DMS114 treated with DMSO at 0.1 percent for 48 hours (cell line): Measurements from ENCODE around the gene LRRC8A.
A peak's percentile ranks its signal among the peaks of the same experiment; 100 is the strongest.
"Not testable (repeated sequence)": the region's sequence is repeated elsewhere in the genome, so short reads cannot be mapped to it uniquely, and the experiment has no call there.

Source experiments
- DNase-seq: peaks from one replicate; lab custom pipeline; 2025; ENCODE audit not compliant: unreplicated experiment; lab: John Stamatoyannopoulos, UW

The LRRC8A gene

DNA sequence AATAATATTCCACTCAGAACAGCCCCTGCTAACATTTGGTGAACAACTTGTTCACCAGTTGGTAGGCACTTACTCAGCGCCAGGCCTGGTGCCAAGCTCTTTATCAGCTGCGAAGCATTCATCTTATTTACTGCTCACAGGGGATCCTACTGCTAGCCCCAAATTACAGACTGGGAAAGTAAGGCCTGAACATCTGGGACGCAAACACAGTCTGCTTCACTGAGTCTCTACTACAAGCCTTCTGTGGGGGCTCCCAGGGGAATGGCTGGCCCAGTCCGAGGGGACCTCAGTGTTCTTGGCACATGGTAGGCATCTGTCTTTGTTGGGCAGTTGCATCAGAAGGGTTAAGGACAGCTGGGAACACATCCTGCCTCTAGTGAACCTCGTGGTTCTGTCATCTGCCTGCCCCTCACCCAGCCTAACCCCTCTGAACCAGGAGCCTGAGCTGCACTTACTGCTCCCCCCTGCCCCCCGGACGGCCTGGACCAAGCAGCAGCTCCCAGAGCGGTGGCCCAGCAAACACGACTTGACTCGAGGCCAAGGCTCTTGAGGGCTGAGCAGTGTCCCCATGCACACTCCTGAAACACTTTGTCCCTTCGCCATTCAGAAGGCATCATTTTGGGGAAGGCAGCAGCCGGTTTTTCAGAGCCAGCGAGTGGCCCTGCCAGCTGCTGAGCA is 38.6 kb downstream of the LRRC8A start, which contains the start of gene PHYHD1:
Gene PHYHD1, plus strand, starts transcription at position 602 of the 678 bp plus-strand sequence. CDS start 1,342 bp downstream, outside the sequence.
- DNase-seq: no peak

DNA sequence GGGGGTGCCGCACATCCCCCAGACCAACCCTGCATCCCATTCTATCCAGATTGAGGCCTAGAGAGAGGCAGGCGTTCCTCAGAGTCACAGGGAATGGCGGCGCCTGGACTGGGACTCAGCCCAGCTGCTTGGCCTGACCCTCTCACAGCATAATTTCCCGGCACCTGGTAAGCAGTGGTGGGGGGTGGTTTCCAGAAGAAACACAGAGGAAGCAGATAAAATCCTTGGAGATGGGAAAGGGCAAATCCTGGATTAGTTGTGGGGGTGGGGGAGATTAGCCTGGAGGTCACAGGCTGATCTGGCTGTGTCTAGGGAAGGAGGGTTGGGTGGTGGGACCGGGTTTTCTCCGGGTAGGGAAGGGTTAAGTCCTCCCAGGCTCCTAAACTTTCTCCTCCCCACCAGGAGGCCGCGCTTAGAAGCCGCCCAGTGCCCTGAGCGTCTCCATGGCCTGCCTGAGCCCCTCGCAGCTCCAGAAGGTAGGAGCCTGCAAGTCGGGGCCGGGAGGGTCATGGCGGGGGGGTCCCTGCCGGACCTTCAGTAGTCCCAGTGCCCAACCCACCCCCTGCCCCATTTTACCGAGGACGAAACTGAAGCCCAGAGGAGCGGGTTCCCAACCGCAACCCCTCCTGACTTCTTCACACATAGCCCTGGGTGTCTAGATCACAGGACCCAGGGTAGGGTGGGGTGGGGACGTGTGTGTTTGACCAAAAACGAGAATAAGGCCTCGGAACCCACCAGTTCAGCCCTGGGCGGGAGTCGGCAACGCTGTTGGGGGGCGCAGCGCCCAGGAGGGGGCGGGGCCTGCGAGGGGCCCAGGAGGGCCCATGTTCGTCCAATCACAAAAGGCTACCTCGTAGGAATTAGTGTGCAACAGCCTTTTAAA is 40.2 kb downstream of the LRRC8A start:
- DNase-seq: peak; percentile 23

DNA sequence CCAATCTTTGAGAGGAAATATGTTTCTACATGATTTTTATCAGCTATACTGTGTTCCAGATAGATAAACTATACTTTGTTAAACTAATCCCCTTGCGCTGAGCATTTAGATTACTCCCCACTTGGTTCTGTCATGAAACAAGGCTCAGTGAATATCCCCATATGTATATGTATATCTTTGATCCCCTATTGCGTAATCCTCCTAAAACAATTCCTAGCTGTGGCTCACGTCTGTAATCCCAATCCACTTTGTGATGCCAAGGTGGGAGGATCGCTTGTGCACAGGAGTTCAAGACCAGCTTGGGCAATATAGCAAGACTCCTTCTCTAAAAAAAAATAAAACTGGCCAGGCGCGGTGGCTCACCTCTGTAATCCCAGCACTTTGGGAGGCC is 41.6 kb downstream of the LRRC8A start:
- DNase-seq: no peak

DNA sequence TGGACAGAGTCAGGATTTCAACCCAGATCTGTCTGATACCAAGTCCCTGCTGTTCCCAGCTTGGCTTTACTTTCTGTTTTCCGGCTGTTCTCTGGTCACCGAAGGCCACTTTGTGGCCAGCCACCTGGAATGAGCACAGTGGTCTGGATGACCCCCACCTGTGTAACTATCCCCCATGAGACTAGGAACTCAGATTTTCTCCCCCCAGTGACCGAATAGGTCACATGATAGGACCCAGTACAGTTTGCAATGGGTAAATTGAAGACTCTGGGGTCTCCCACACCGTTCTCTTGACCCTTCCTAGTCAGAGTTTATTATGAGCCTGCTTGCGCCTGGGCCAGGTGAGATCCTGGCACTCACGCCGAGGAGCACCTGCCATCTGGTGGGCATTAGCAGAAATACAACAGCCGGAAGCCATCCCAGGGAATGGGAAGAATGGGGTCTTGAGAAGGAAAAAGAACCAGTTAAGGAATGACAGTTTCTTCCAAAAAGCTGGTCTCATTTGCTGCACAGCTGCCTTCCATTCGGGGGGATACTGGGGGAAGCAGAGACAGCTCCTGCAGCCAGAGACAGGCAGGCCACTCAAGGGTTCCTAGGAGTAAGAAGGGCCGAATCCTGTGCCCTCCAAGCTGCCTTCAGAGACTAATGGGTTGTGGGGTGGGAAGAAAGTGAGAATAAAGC is 45.9 kb downstream of the LRRC8A start:
- DNase-seq: peak; percentile 9

DNA sequence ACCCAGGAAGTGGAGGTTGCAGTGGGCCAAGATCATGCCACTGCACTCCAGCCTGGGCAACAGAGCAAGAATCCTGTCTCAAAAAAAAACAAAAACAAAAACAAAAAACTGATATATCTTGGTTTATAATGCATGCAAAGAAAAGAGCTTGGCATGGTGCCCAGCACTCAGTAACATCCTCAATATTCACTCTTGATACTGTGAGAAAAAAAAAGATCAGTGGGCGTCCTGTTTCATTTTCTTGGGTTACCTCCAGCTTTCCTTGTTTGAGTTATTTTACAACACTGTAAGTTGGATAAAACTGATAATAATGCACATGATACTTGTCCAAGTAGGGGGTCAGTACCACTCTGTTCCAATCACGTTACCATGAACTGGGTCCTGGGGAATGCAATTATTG is 46.7 kb downstream of the LRRC8A start:
- no peak for DNase-seq

DNA sequence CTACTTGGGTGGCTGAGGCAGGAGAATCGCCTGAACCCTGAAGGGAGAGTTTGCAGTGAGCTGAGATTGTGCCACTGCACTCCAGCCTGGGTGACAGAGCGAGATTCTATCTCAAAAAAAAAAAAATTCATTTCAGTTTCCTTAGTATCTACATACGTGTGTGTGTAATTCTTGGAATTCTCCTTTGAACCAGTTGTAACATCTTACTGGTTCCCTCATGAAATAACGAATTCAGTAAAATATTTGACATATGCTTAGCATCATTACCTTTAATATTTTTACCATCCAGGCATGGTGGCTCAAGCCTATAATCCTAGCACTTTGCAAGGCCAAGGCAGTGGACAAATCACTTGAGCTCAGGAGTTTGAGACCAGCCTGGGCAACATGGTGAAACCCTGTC is 47.6 kb downstream of the LRRC8A start:
- DNase-seq: no peak

DNA sequence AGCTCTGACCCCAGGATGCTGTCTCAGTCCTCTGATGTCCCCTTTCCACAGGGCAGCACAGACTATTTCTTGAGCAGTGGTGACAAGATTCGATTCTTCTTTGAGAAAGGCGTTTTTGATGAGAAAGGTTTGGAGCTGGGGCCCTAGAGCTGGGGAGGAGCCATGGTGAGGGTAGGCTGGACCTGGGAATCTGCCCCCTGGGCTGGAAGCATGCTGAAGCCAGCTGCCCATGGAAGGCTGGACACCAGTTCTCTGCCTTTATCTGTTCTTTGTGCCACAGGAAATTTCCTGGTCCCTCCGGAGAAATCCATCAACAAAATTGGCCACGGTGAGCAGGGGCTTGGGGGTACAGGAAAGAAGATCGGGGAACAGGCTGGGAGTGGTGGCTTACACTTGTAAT is 51.8 kb downstream of the LRRC8A start:
- no peak for DNase-seq

DNA sequence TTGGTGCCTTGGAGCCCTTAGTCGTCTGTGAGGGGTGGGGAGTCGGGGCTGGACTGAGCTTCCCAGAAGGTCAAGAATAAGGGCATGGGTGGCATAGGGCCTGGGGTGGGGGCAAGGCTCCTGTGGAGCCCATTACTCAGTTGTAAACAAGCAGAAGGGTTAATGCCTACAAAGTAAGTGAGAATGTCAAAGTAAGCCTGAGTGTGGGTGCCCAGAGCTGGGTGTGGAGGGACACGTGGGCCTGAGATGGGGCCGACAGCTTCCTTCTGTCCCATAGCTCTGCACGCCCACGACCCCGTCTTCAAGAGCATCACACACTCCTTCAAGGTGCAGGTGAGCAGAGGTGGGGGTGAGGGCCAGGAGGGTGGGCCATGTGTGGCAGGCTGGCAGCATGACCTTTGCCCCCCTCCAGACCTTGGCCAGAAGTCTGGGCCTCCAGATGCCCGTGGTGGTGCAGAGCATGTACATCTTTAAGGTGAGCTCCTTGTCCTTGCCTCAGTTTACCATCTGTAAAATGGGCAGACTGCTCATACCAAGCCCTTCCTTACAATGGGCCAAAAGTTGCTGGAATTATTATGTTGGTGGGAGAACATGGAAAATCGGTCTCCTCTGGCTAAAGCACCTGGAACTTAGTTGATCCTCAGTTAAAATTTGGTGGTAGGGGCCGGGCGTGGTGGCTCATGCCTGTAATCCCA is 54.4 kb downstream of the LRRC8A start:
- DNase-seq: no peak

DNA sequence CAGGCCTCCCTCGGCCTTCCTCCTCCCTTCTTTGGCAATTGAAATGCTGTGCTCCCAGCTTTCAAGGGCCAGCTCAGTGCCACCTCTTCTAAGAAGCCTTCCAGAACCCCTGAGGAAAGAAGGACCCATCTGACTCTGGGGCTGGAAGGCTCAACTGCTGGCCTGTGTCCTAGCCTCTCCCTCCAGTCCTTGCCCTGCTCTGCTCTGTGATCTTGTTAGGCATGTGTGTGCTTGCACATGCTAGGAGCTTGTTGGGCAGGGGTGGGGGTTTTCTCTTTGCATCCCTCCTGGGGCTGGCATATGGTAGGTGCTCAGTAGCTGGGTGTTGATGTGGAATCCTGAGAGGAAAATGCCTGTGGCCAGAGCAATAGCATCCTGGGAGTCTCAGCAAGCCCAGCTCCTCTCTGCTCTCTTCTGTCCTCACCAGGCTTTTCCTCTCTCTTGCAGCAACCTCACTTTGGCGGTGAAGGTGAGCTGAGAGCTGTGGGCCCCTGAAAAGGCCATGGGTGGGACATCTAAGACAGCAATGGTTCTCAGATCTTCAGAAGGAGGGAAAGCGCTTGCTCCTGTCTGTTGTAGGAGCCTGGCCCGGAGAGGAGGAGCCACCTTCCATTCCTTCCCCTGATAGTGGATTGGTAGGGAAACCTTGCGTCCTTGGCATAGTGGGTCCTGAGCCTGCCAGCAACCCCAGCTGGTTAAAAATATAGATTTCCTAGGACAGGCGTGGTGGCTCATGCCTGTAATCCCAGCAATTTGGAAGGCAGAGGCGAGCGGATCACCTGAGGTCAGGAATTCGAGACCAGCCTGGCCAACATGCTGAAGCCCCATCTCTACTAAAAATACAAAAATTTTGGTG is 55.6 kb downstream of the LRRC8A start:
- no peak for DNase-seq

DNA sequence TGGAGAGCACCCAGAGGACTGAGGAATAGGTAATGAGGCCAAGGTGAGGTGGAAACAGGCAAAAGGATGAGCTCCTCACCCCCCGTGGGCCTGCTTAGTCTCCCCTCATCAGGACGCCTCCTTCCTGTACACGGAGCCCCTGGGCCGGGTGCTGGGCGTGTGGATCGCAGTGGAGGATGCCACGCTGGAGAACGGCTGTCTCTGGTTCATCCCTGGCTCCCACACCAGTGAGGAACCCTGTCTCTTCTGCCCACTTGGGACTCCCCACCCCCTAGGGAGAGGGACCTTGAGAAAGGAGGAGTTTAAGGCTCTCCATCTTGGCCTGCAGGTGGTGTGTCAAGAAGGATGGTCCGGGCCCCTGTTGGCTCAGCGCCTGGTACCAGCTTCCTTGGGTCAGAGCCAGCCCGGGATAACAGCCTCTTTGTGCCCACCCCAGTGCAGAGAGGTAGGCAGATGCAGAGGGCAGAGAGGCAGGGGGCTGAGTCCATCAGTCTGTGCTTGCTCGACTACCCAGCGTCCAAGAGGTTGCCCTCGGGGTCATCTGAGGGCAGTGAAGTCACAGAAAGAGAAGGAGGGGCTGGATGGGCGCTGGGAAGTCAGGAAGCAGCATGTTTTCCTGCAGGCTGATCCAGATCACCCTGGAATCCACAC is 58.5 kb downstream of the LRRC8A start:
- no peak for DNase-seq

DNA sequence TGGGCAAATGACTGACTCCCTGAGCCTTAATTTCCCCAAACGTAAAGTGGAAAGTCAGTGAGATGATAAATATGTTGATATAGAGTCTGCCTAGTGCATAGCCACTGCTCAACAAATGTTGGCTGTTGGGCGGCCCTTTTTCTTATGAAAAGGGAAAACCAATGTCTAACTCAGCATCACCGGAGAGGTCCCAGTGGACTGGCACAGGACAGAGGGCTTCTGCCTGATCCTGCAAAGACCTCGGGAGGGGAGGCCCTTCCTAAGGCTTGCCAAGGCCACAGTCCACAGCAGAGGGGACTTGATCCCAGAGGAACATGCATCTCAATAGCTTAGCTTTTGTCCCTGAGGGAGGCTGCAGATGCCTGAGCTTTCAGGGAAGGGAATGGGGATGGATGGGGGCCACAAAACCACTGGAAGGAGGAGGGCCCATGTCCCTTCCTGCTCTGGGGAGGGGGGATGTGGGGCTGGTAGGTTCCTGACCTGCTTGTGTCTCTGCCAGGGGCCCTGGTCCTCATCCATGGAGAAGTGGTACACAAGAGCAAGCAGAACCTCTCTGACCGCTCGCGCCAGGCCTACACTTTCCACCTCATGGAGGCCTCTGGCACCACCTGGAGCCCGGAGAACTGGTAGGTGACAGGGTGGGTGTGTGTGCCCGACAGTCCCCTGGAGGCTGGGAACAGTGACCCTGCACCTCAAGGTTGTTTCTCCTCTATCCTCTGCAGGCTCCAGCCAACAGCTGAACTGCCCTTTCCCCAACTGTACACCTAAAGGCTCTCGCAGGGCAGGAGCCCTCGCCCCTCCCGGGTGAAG is 59.2 kb downstream of the LRRC8A start:
- DNase-seq: no peak

DNA sequence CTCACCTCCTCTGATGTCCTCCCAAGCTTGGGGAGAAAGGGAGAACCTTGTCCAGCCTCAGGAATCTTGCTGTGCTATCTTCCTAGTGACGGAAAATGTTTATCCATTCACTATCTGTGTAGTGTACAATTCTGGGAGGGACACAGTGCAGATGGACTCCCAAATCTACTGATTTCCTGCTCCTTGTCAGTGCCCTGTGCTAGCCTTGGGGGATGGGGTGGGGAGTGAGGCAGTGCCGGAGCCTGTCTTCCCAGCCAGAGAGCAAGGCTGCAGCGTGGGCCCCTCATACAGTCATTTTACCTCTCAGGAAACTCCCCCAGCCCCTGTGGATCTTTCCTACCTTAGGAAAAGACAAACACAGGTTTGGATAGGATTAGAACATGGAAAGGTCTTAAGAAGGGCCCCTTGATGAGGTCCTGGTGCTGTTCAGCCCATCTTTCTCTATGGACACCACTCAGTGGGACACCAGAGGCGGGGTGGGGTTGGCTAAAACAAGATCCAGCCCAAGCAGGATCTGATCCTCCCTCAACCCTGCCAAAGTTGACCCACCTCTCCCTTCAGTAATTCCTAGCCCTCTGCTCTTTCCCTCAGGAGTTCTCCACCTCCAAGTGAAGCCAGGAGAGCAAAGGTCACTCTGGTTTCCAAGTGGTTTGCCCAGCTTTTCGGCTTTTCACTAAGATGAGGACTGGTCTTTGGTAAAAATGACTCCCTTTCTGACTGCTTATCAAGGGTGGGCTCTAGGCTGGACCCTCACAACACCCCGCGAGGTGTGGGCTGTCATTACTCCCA is 62.1 kb downstream of the LRRC8A start:
- no peak for DNase-seq

DNA sequence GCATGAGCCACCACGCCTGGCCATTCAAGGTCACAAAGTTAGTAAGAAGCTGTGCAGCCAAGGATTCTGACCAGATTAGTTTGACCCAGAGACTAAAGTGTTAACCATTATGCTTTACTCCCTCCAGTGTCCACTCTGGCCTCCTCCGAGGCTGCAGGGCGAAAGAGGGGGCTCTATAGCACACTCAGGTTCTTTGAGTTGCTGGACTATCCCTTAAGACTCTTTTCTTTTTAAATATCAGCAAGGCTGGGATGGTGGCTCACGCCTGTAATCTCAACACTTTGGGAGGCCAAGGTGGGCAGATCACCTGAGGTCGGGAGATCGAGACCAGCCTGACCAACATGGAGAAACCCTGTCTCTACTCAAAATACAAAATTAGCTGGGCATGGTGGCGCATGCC is 63.0 kb downstream of the LRRC8A start:
- not testable (repeated sequence) for DNase-seq

DNA sequence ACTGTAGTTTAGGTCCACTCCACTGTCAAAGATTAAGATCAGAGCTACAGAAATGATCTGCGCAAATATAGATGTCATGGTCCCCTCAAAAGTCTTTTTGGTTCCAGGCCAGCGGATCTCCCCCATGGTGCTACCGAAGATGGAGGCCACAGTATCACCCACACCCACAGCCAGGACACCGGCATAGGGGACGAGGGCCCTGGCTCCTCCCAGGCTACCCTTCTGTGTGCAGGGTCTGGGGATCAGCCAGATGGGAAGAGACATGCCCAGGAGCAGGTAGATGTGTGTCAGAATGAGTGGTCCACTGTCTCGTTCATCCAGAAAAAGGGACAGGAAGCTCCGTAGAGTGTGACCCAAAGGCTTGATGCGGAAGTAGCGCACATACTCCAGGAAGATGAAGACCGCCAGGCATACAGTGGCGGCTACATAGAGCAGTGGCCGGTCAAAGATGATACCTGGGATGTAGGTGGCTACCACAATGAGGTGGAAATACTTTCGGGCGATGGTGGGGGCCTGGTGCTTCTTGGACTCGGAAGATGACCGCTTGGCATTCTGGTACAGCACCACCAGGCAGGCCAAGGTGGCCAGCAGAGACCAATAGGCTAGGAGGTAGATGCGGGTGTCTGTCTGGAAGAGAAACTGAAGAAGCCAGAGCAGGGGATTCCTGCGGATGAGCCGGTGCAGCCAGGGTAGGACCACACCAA is 64.0 kb downstream of the LRRC8A start:
- no peak for DNase-seq

DNA sequence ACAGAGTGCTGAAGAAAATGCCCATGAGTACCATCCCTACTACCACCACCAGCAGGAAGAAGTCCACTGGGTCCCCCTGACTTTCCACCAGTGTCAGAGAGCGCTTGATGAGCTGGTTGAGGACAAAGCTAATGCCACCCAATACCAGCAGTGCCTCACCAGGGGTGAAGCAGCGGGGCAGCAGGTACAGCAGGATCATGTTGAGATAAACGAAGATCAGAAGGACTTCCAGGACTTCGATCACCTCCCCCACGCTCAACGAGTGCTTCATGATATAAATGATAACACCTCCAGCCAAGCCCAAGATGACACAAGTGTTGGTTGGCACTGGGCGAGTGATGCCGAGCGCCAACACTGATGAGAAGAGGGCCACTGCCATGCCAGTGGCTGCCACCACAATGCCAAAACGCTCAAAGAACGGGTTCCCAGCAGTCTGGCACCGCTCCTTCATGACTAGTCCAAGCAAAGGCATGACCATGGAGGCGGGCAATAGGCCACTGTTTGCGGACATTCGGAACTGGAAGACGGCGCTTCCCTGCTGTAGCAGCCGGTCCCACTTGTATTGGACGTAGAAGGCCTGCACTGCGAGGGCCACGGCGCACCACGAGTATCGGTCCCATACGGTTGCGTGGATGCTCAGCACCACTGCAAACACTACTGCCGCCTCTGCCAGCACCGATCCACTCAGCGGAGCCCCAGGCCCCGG is 64.8 kb downstream of the LRRC8A start:
- DNase-seq: no peak

DNA sequence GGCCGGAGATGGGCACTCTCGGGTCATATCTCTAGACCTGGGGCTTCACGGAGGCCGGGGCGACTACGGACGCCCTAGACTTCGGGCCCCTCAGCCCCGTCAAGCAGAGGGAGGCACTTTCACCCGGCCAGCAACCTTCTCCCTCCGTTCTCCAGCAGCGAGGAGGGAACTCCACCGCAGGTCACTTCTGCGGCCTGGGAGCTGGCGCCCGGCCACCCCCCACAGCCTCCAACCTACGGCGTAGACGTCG is 65.3 kb downstream of the LRRC8A start:
- DNase-seq: no peak
